Measurements from ENCODE around the gene LINC01488. TPM values are rescaled to one million over a fixed set of nuclear protein-coding genes. Genes with fewer than 3 reads are reported as not detected.
A peak's percentile ranks its signal among the peaks of the same experiment; 100 is the strongest.

LINC01488 gene
- total RNA-seq (2012; rRNA removed), result not detected in 2 replicates

- Histone ChIP-seq H3K27me3 (ENCODE audit: control insufficient read depth, insufficient read depth, low read length) (peaks cover 13% of the 10 kb centered on the region), H3K9ac (ENCODE audit: low read depth, low read length) (no peak within 1 kb of the TSS), H3K4me1 (ENCODE audit: control insufficient read depth, insufficient read depth, low read length) (peaks cover 13% of the 10 kb centered on the region), H3K4me3 (ENCODE audit: low read length) (no peak within 1 kb of the TSS), H3K9me3 (replicated peaks; ENCODE audit: low read length) (no peaks in the 10 kb centered on the region), H3K4me2 (ENCODE audit: low read length) (no peak within 1 kb of the TSS), H3K36me3 (ENCODE audit: insufficient read depth, low read length) (no peaks in the 10 kb centered on the region)
Measured at GRCh38 chr11:69481393-69481844, at the start of gene LINC01488. Gene LINC01488, plus strand, starts transcription at chr11:69481663.

- Histone ChIP-seq H3K4me2 (ENCODE audit: low read length) (no peak overlapping the region), H3K9me3 (replicated peaks; ENCODE audit: low read length) (no peaks in the 10 kb centered on the region), H3K27me3 (ENCODE audit: control insufficient read depth, insufficient read depth, low read length) (no peaks in the 10 kb centered on the region), H3K4me1 (ENCODE audit: control insufficient read depth, insufficient read depth, low read length) (peaks cover 13% of the 10 kb centered on the region), H3K9ac (ENCODE audit: low read depth, low read length) (no peak overlapping the region), H3K4me3 (ENCODE audit: low read length) (no peak overlapping the region), H3K36me3 (ENCODE audit: insufficient read depth, low read length) (no peaks in the 10 kb centered on the region)
Measured at GRCh38 chr11:69431893-69432738, 49.3 kb upstream of the LINC01488 start.

GRCh38 chr11:69433741-69434140 lies 47.7 kb upstream of the LINC01488 start:
- H3K4me3 ChIP-seq (ENCODE audit: low read length), result no peak overlapping the region

GRCh38 chr11:69434471-69434931 lies 47.0 kb upstream of the LINC01488 start:
- no peak overlapping the region for H3K9ac ChIP-seq (ENCODE audit: low read depth, low read length)
- peaks cover 23% of the 10 kb centered on the region for H3K4me1 ChIP-seq (ENCODE audit: control insufficient read depth, insufficient read depth, low read length)
- no peaks in the 10 kb centered on the region for H3K36me3 ChIP-seq (ENCODE audit: insufficient read depth, low read length)
- no peaks in the 10 kb centered on the region for H3K9me3 ChIP-seq (replicated peaks; ENCODE audit: low read length)
- H3K4me2 ChIP-seq (ENCODE audit: low read length), result no peak overlapping the region
- no peaks in the 10 kb centered on the region for H3K27me3 ChIP-seq (ENCODE audit: control insufficient read depth, insufficient read depth, low read length)
- H3K4me3 ChIP-seq (ENCODE audit: low read length), result no peak overlapping the region

More at GRCh38 chr11:69433741-69434140, 47.7 kb upstream of the LINC01488 start:
- Histone ChIP-seq H3K27me3 (ENCODE audit: control insufficient read depth, insufficient read depth, low read length) (no peaks in the 10 kb centered on the region), H3K4me1 (ENCODE audit: control insufficient read depth, insufficient read depth, low read length) (peaks cover 23% of the 10 kb centered on the region), H3K4me2 (ENCODE audit: low read length) (no peak overlapping the region), H3K9me3 (replicated peaks; ENCODE audit: low read length) (no peaks in the 10 kb centered on the region), H3K9ac (ENCODE audit: low read depth, low read length) (no peak overlapping the region), H3K36me3 (ENCODE audit: insufficient read depth, low read length) (no peaks in the 10 kb centered on the region)

GRCh38 chr11:69435161-69435986 lies 46.1 kb upstream of the LINC01488 start:
- H3K4me2 ChIP-seq (ENCODE audit: low read length), result no peak overlapping the region
- H3K9me3 ChIP-seq (replicated peaks; ENCODE audit: low read length), result no peaks in the 10 kb centered on the region
- no peak overlapping the region for H3K9ac ChIP-seq (ENCODE audit: low read depth, low read length)
- H3K4me3 ChIP-seq (ENCODE audit: low read length), result no peak overlapping the region
- no peaks in the 10 kb centered on the region for H3K27me3 ChIP-seq (ENCODE audit: control insufficient read depth, insufficient read depth, low read length)
- H3K36me3 ChIP-seq (ENCODE audit: insufficient read depth, low read length), result no peaks in the 10 kb centered on the region
- peaks cover 23% of the 10 kb centered on the region for H3K4me1 ChIP-seq (ENCODE audit: control insufficient read depth, insufficient read depth, low read length)

- no peak overlapping the region for H3K4me3 ChIP-seq (ENCODE audit: low read length)
- H3K9ac ChIP-seq (ENCODE audit: low read depth, low read length), result peak overlapping the region; percentile 3
- H3K4me1 ChIP-seq (ENCODE audit: control insufficient read depth, insufficient read depth, low read length), result peaks cover 23% of the 10 kb centered on the region
- H3K4me2 ChIP-seq (ENCODE audit: low read length), result no peak overlapping the region
- no peaks in the 10 kb centered on the region for H3K36me3 ChIP-seq (ENCODE audit: insufficient read depth, low read length)
- no peaks in the 10 kb centered on the region for H3K9me3 ChIP-seq (replicated peaks; ENCODE audit: low read length)
- H3K27me3 ChIP-seq (ENCODE audit: control insufficient read depth, insufficient read depth, low read length), result no peaks in the 10 kb centered on the region
Measured at GRCh38 chr11:69436041-69436982, 45.2 kb upstream of the LINC01488 start.

- no peaks in the 10 kb centered on the region for H3K9me3 ChIP-seq (replicated peaks; ENCODE audit: low read length)
- H3K4me2 ChIP-seq (ENCODE audit: low read length), result no peak overlapping the region
- H3K36me3 ChIP-seq (ENCODE audit: insufficient read depth, low read length), result no peaks in the 10 kb centered on the region
- peaks cover 26% of the 10 kb centered on the region for H3K4me1 ChIP-seq (ENCODE audit: control insufficient read depth, insufficient read depth, low read length)
- peak overlapping the region; percentile 72 for H3K9ac ChIP-seq (ENCODE audit: low read depth, low read length)
- no peak overlapping the region for H3K4me3 ChIP-seq (ENCODE audit: low read length)
- no peaks in the 10 kb centered on the region for H3K27me3 ChIP-seq (ENCODE audit: control insufficient read depth, insufficient read depth, low read length)
Measured at GRCh38 chr11:69437001-69437875, 44.2 kb upstream of the LINC01488 start.

GRCh38 chr11:69437876-69438205 lies 43.6 kb upstream of the LINC01488 start:
- H3K9me3 ChIP-seq (replicated peaks; ENCODE audit: low read length), result no peaks in the 10 kb centered on the region
- peak overlapping the region; percentile 72 for H3K9ac ChIP-seq (ENCODE audit: low read depth, low read length)
- H3K4me2 ChIP-seq (ENCODE audit: low read length), result no peak overlapping the region
- no peaks in the 10 kb centered on the region for H3K27me3 ChIP-seq (ENCODE audit: control insufficient read depth, insufficient read depth, low read length)
- peaks cover 33% of the 10 kb centered on the region for H3K4me1 ChIP-seq (ENCODE audit: control insufficient read depth, insufficient read depth, low read length)
- H3K4me3 ChIP-seq (ENCODE audit: low read length), result no peak overlapping the region
- H3K36me3 ChIP-seq (ENCODE audit: insufficient read depth, low read length), result no peaks in the 10 kb centered on the region

- Histone ChIP-seq H3K9ac (ENCODE audit: low read depth, low read length) (no peak overlapping the region), H3K9me3 (replicated peaks; ENCODE audit: low read length) (no peaks in the 10 kb centered on the region), H3K36me3 (ENCODE audit: insufficient read depth, low read length) (no peaks in the 10 kb centered on the region), H3K4me1 (ENCODE audit: control insufficient read depth, insufficient read depth, low read length) (peaks cover 37% of the 10 kb centered on the region), H3K27me3 (ENCODE audit: control insufficient read depth, insufficient read depth, low read length) (no peaks in the 10 kb centered on the region), H3K4me2 (ENCODE audit: low read length) (no peak overlapping the region), H3K4me3 (ENCODE audit: low read length) (no peak overlapping the region)
Measured at GRCh38 chr11:69438286-69438920, 43.1 kb upstream of the LINC01488 start.

- Histone ChIP-seq H3K4me1 (ENCODE audit: control insufficient read depth, insufficient read depth, low read length) (peaks cover 45% of the 10 kb centered on the region), H3K9me3 (replicated peaks; ENCODE audit: low read length) (no peaks in the 10 kb centered on the region), H3K4me3 (ENCODE audit: low read length) (no peak overlapping the region), H3K36me3 (ENCODE audit: insufficient read depth, low read length) (no peaks in the 10 kb centered on the region), H3K9ac (ENCODE audit: low read depth, low read length) (no peak overlapping the region), H3K4me2 (ENCODE audit: low read length) (no peak overlapping the region), H3K27me3 (ENCODE audit: control insufficient read depth, insufficient read depth, low read length) (no peaks in the 10 kb centered on the region)
Measured at GRCh38 chr11:69439127-69439526, 42.3 kb upstream of the LINC01488 start.
